Kidney epithelial cell (primary cell): ENCODE data around the gene COL19A1. TPM values are rescaled to one million over a fixed set of nuclear protein-coding genes. Genes with fewer than 3 reads are reported as not detected.

Source experiments
- DNase-seq: peaks from one replicate; pipeline ENCODE4 v3.0.0-alpha.2; 2010; ENCODE audit warnings: low read depth
- H3K27me3 ChIP-seq: 2 replicates; pipeline ENCODE4 v1.6.0; 2011; ENCODE audit warnings: low read length; ENCODE audit not compliant: control insufficient read depth, insufficient read depth
- H3K36me3 ChIP-seq: 2 replicates; pipeline ENCODE4 v1.5.1; 2011; ENCODE audit warnings: low read length; ENCODE audit not compliant: control insufficient read depth, insufficient read depth
- H3K4me3 ChIP-seq: 2 replicates; pipeline ENCODE4 v1.5.1; 2011; ENCODE audit warnings: low read depth, mild to moderate bottlenecking, control low read depth, low read length
- total RNA-seq: library from RNA; depleted of rRNA; stranded (reverse); fragments of >200 nt; gene quantifications from 2 replicates; pipeline ENCODE4 v1.2.3, GENCODE V29; 2015
- TF ChIP-seq, protein P1 (sequence below): IDR thresholded peaks from 2 replicates; pipeline ENCODE4 v1.5.1; 2011; ENCODE audit warnings: mild to moderate bottlenecking, moderate library complexity, low read length, control low read depth, inconsistent platforms; ENCODE audit not compliant: insufficient read depth, poor library complexity, severe bottlenecking

COL19A1 gene
- total RNA-seq, 1 donor from 2014 or later, result not detected

- Histone ChIP-seq H3K4me3 (no peak overlapping the region), H3K36me3 (no peaks in the 10 kb centered on the region), H3K27me3 (peaks cover 3% of the 10 kb centered on the region)
- no peak for DNase-seq
- TF ChIP-seq, protein P1, sequence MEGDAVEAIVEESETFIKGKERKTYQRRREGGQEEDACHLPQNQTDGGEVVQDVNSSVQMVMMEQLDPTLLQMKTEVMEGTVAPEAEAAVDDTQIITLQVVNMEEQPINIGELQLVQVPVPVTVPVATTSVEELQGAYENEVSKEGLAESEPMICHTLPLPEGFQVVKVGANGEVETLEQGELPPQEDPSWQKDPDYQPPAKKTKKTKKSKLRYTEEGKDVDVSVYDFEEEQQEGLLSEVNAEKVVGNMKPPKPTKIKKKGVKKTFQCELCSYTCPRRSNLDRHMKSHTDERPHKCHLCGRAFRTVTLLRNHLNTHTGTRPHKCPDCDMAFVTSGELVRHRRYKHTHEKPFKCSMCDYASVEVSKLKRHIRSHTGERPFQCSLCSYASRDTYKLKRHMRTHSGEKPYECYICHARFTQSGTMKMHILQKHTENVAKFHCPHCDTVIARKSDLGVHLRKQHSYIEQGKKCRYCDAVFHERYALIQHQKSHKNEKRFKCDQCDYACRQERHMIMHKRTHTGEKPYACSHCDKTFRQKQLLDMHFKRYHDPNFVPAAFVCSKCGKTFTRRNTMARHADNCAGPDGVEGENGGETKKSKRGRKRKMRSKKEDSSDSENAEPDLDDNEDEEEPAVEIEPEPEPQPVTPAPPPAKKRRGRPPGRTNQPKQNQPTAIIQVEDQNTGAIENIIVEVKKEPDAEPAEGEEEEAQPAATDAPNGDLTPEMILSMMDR, result no peak
Measured at GRCh38 chr6:70221715-70222438, 355.5 kb downstream of the COL19A1 start.

GRCh38 chr6:70222439-70222749, 356.0 kb downstream of the COL19A1 start:
- Histone ChIP-seq H3K4me3 (no peak overlapping the region), H3K36me3 (no peaks in the 10 kb centered on the region), H3K27me3 (peaks cover 3% of the 10 kb centered on the region)
- no peak for DNase-seq
- TF ChIP-seq, protein P1, result no peak

- no peak overlapping the region for H3K4me3 ChIP-seq
- H3K27me3 ChIP-seq, result peaks cover 3% of the 10 kb centered on the region
- DNase-seq, result no peak
- TF ChIP-seq, protein P1, result no peak
- no peaks in the 10 kb centered on the region for H3K36me3 ChIP-seq
Measured at GRCh38 chr6:70225055-70225454, 358.7 kb downstream of the COL19A1 start.

DNA sequence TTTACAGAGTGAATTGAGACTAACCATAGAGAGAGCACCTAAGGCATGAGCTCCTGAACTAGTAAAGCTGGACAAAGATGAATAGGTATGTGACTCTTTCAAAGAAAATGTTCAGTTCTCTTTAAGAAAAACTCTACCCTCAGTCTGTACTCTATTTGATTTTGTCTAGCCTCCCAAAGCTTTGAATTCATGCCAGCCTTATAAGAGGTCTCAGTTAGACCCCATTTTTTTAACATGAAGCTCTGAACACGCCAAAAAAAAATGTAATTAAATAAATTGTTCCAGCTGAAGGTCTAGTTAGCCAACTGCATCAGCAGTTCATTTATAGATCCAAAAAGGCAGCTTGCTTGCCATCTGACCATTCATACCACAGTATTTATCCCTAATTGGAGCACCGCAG, 365.0 kb downstream of the COL19A1 start:
- TF ChIP-seq, protein P1, result no peak
- DNase-seq, result no peak
- no peak overlapping the region for H3K4me3 ChIP-seq
- no peaks in the 10 kb centered on the region for H3K27me3 ChIP-seq
- no peaks in the 10 kb centered on the region for H3K36me3 ChIP-seq

- no peak for DNase-seq
- H3K36me3 ChIP-seq, result no peaks in the 10 kb centered on the region
- TF ChIP-seq, protein P1, result no peak
- no peaks in the 10 kb centered on the region for H3K27me3 ChIP-seq
- H3K4me3 ChIP-seq, result no peak overlapping the region
Measured at GRCh38 chr6:70234561-70235236, 368.3 kb downstream of the COL19A1 start.
